ENCODE measurements around the gene GRID1.

Gene GRID1

DNA sequence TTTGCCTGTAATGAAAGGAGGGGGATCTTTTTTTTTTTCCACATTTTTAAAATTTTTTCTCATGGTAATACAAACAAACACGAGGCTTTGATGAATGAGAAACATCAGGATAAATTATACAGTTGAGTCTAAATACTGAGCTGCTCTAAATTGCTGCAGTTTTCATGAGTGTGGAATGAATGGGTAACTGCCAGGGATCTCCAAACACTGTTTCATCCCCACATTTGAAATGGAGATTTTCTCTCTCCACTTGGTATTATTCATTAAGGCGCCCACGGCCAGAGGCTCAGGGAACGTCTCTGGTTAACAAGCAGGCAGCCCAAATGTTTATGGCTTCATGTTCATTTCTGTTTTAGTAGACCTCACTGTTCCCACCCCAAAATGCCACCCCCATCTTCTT, 717.1 kb downstream of the GRID1 start:
- Mint-ChIP-seq H3K36me3 (no peaks in the 10 kb centered on the region), H3K9me3 (peaks cover 0 to 3% of the 10 kb centered on the region in 2 donors), H3K27me3 (no peaks in the 10 kb centered on the region), H3K4me1 (no peaks in the 10 kb centered on the region), H3K27ac (no peak overlapping the region), H3K4me3 (no peak overlapping the region)
- DNase-seq (no peak), ATAC-seq (replicated peaks) (no peak)

DNA sequence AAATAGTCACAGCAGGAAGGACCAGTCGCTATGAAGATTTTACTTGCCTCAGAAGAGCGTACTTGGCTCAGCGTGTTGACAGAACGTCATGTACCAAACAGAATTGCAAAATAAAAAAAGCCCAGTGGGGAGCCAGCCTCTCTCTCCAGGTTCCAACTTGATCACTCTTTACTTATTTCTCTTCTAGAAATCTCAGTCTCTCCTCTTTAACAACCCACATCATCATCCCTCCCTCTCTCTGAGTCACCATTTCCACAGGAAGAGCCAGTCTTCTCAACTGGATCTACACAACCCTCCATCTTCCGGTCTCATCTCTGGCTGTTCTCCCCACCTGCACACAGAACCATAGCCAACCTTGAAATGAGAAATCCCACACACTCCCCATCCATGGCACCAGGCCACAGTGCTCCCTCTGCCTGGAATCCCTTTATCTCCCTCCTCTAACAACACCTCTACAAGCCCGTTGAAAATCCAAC, 718.3 kb downstream of the GRID1 start:
- H3K9me3 Mint-ChIP-seq: peaks cover 0 to 2% of the 10 kb centered on the region in 2 donors
- ATAC-seq (replicated peaks) (no peak), DNase-seq (no peak)
- H3K27me3 Mint-ChIP-seq: no peaks in the 10 kb centered on the region
- H3K4me1 Mint-ChIP-seq: no peaks in the 10 kb centered on the region
- no peak overlapping the region for H3K27ac Mint-ChIP-seq
- H3K36me3 Mint-ChIP-seq: no peaks in the 10 kb centered on the region
- no peak overlapping the region for H3K4me3 Mint-ChIP-seq

DNA sequence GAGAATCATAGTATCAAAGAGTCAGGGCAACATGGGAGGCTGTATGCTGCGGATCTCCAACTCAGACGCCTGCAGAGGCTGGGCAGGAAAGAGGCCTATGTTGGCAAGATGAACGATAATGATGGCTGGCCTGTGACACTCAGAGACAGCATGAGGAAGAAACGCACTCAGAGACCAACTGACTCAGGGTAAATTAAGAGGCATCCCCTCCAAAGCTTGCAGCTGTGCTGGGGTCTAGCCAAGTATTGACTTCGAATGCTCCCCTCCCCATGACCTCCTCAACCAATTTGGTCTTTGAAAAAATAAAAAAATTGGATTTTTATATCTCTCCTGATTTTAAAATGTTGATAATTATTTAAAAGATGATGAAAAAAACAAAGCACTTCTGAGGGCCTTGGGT, 718.9 kb downstream of the GRID1 start:
- Mint-ChIP-seq H3K27ac (no peak overlapping the region), H3K27me3 (no peaks in the 10 kb centered on the region), H3K4me3 (no peak overlapping the region), H3K36me3 (no peaks in the 10 kb centered on the region), H3K9me3 (peaks cover 0 to 2% of the 10 kb centered on the region in 2 donors), H3K4me1 (no peaks in the 10 kb centered on the region)
- ATAC-seq (replicated peaks) (no peak), DNase-seq (no peak)

- ATAC-seq (replicated peaks) (no peak), DNase-seq (no peak)
- Mint-ChIP-seq H3K4me3 (no peak overlapping the region), H3K9me3 (peaks cover 4% of the 10 kb centered on the region in 2 donors), H3K27ac (no peak overlapping the region), H3K36me3 (no peaks in the 10 kb centered on the region), H3K27me3 (no peaks in the 10 kb centered on the region), H3K4me1 (no peaks in the 10 kb centered on the region)
Observed at GRCh38 chr10:85645926-85646711, 720.5 kb downstream of the GRID1 start.

- no peaks in the 10 kb centered on the region for H3K27me3 Mint-ChIP-seq
- no peak for DNase-seq
- H3K4me1 Mint-ChIP-seq: no peaks in the 10 kb centered on the region
- no peak overlapping the region for H3K4me3 Mint-ChIP-seq
- no peak overlapping the region for H3K27ac Mint-ChIP-seq
- no peak for ATAC-seq (replicated peaks)
- H3K9me3 Mint-ChIP-seq: peaks cover 4% of the 10 kb centered on the region in 2 donors
- H3K36me3 Mint-ChIP-seq: no peaks in the 10 kb centered on the region
Observed at GRCh38 chr10:85645053-85645452, 721.5 kb downstream of the GRID1 start.

- ATAC-seq (replicated peaks) (no peak), DNase-seq (no peak)
- H3K36me3 Mint-ChIP-seq: no peaks in the 10 kb centered on the region
- H3K4me1 Mint-ChIP-seq: no peaks in the 10 kb centered on the region
- no peaks in the 10 kb centered on the region for H3K27me3 Mint-ChIP-seq
- no peak overlapping the region for H3K4me3 Mint-ChIP-seq
- peaks cover 4% of the 10 kb centered on the region in 2 donors for H3K9me3 Mint-ChIP-seq
- no peak overlapping the region for H3K27ac Mint-ChIP-seq
Observed at GRCh38 chr10:85643845-85644525, 722.6 kb downstream of the GRID1 start.

GRCh38 chr10:85643171-85643844, 723.3 kb downstream of the GRID1 start:
- H3K36me3 Mint-ChIP-seq: no peaks in the 10 kb centered on the region
- H3K27me3 Mint-ChIP-seq: no peaks in the 10 kb centered on the region
- H3K4me3 Mint-ChIP-seq: no peak overlapping the region
- ATAC-seq (replicated peaks) (no peak), DNase-seq (no peak)
- peaks cover 1 to 4% of the 10 kb centered on the region in 2 donors for H3K9me3 Mint-ChIP-seq
- H3K27ac Mint-ChIP-seq: no peak overlapping the region
- no peaks in the 10 kb centered on the region for H3K4me1 Mint-ChIP-seq

DNA sequence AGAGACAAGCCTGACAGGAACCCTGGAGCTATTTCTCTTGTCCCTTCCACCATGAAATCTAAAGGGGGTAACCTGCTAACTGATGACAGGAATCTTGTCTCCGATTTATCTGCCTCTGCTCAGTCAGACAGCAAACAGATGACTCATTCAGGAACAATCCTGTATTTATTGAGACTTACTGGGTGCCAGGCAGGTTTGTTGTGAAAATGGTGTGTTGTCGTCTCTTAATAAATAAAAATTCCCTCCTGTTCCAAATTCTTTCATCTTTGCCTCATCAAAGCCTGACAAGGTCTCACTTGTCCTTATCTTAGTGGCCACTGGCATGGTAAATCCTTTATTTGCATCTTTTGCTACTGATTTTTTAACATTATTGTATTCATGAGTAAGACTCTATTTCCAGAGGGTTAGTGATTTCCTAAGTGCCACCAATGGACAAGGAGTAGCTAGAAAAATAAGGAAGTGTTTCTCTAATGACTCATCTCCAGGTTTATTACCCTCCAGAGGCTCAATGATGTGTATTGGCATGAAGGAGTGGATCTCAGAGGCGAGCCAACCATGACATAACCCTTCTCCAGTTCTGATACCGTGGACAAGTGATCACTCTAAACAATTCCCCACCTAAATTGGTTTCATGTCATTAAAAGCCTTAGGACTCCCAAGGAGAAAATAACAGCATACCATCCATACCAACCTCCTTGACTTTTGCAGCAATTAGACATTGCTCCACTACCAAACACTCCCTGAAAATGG, 724.0 kb downstream of the GRID1 start:
- H3K27me3 Mint-ChIP-seq: no peaks in the 10 kb centered on the region
- no peak overlapping the region for H3K4me3 Mint-ChIP-seq
- ATAC-seq (replicated peaks): no peak
- H3K27ac Mint-ChIP-seq: no peak overlapping the region
- H3K4me1 Mint-ChIP-seq: no peaks in the 10 kb centered on the region
- DNase-seq: no peak
- H3K9me3 Mint-ChIP-seq: peaks cover 1 to 4% of the 10 kb centered on the region in 2 donors
- no peaks in the 10 kb centered on the region for H3K36me3 Mint-ChIP-seq

GRCh38 chr10:85642082-85642420, 724.5 kb downstream of the GRID1 start:
- H3K27me3 Mint-ChIP-seq: no peaks in the 10 kb centered on the region
- no peaks in the 10 kb centered on the region for H3K4me1 Mint-ChIP-seq
- ATAC-seq (replicated peaks): no peak
- H3K9me3 Mint-ChIP-seq: peaks cover 1 to 4% of the 10 kb centered on the region in 2 donors
- no peaks in the 10 kb centered on the region for H3K36me3 Mint-ChIP-seq
- no peak overlapping the region for H3K4me3 Mint-ChIP-seq
- DNase-seq: no peak
- no peak overlapping the region for H3K27ac Mint-ChIP-seq

DNA sequence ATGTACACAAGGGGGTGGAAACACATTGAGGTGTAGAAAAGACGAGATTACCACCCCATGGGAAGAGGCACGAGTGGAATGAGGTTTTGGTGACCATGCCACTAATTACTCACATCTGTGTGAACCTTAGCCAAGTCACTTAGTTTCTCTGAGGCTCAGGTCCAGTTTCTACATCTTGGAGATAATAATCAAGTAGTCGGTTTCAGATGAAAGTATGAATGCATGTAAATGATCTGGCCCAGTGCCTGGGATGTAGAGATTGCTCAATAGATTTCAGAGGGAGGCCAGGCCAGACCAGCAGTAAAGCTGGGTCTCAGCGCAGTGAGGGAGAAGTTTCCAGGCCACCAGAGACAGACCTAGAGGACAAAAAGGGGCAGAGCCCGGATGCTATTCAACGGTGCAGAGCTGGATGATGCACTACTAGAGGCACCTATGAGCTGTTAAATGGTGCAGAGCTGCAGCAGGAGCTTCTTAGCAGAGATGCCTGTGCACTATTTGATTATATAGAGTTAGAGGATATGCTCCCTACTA, 725.1 kb downstream of the GRID1 start:
- Mint-ChIP-seq H3K36me3 (no peaks in the 10 kb centered on the region), H3K9me3 (peaks cover 1 to 4% of the 10 kb centered on the region in 2 donors), H3K27ac (no peak overlapping the region), H3K27me3 (no peaks in the 10 kb centered on the region), H3K4me1 (no peaks in the 10 kb centered on the region), H3K4me3 (no peak overlapping the region)
- ATAC-seq (replicated peaks): no peak
- no peak for DNase-seq

GRCh38 chr10:85638797-85639196, 727.8 kb downstream of the GRID1 start:
- no peak for ATAC-seq (replicated peaks)
- DNase-seq: no peak
- H3K4me3 Mint-ChIP-seq: no peak overlapping the region
- no peak overlapping the region for H3K27ac Mint-ChIP-seq
- H3K9me3 Mint-ChIP-seq: peaks cover 3 to 4% of the 10 kb centered on the region in 2 donors
- H3K4me1 Mint-ChIP-seq: no peaks in the 10 kb centered on the region
- H3K27me3 Mint-ChIP-seq: no peaks in the 10 kb centered on the region
- H3K36me3 Mint-ChIP-seq: no peaks in the 10 kb centered on the region

DNA sequence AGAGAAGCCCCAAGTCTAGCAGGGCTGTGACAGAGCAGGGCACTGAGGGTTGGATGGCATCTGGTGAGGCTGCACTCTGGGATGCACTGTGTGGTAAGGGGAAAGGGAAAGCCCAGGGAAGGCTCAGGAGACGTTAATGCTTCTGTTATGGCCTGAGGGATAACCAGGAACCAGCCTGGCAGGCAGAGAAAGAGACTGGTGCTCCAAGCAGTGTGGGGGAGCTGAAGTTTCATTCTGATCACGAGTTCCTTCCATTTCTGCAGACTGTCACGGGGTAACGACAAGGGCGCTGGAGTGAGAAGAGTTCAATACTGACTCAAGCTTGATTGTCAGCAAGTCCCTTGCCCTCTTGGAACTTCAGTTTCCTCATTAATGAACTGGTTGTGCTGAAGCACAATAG, 730.9 kb downstream of the GRID1 start:
- no peak for ATAC-seq (replicated peaks)
- no peak for DNase-seq
- H3K36me3 Mint-ChIP-seq: no peaks in the 10 kb centered on the region
- H3K4me1 Mint-ChIP-seq: no peaks in the 10 kb centered on the region
- H3K9me3 Mint-ChIP-seq: peaks cover 0 to 1% of the 10 kb centered on the region in 2 donors
- H3K4me3 Mint-ChIP-seq: no peak overlapping the region
- no peaks in the 10 kb centered on the region for H3K27me3 Mint-ChIP-seq
- H3K27ac Mint-ChIP-seq: no peak overlapping the region

DNA sequence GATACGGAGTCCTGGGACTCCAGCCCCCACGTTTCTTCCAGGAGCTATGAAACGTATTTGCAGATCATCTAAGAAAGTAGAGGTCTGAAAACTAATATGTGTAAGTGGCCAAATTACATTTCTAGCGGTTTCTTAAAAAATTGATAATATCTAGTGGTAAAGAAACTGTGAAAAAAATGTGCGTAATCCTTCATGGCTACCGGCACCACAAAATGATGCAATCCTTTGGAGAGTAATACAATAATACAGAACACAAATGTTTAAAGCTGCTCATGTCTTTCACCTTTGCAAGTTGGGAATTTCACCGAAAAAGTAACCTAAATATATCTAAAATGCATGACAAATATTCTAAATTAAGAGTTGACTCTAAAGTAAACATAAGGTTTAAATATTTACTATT, 742.1 kb downstream of the GRID1 start:
- no peak for ATAC-seq (replicated peaks)
- no peaks in the 10 kb centered on the region for H3K36me3 Mint-ChIP-seq
- H3K9me3 Mint-ChIP-seq: no peaks in the 10 kb centered on the region
- no peak overlapping the region for H3K4me3 Mint-ChIP-seq
- H3K4me1 Mint-ChIP-seq: no peaks in the 10 kb centered on the region
- DNase-seq: no peak
- no peak overlapping the region for H3K27ac Mint-ChIP-seq
- peaks cover 0 to 4% of the 10 kb centered on the region in 2 donors for H3K27me3 Mint-ChIP-seq

DNA sequence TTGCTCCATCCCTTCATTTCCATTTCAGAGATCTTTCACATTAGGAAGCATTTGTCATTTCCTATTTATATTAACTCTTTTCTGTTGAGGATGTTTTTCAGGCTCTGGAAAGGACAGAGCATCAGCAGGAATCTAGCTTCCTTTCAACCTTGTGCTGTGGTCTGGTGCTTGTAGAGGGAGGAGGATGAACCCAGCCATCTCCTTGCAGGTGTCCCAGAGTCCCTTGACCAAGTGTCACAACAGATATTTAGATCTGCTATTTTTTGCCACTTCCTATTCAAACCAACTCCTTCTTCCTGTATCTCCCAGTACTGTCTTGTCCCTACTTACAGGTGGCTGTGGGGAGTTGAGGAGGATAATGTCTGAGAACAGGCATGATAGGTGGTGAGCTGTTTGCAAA, 742.8 kb downstream of the GRID1 start:
- H3K4me3 Mint-ChIP-seq: no peak overlapping the region
- no peaks in the 10 kb centered on the region for H3K9me3 Mint-ChIP-seq
- H3K27me3 Mint-ChIP-seq: peaks cover 0 to 4% of the 10 kb centered on the region in 2 donors
- ATAC-seq (replicated peaks) (no peak), DNase-seq (no peak)
- H3K4me1 Mint-ChIP-seq: no peaks in the 10 kb centered on the region
- H3K36me3 Mint-ChIP-seq: no peaks in the 10 kb centered on the region
- H3K27ac Mint-ChIP-seq: no peak overlapping the region
